ENCODE results near the gene TMEM207. TPM values are rescaled to one million over a fixed set of nuclear protein-coding genes. Genes with fewer than 3 reads are reported as not detected.

The TMEM207 gene
- polyA plus RNA-seq, 3 donors: not detected

- 100% methylated on average over 2 of the region's 4 CpGs for WGBS (ENCODE audit: insufficient coverage)
- Mint-ChIP-seq H3K4me3 (no peak overlapping the region), H3K4me1 (no peaks in the 10 kb centered on the region)
Measured at GRCh38 chr3:190397889-190398288, 51.8 kb downstream of the TMEM207 start.

GRCh38 chr3:190396001-190396400, 53.7 kb downstream of the TMEM207 start:
- H3K27ac ChIP-seq (ENCODE audit: low read depth in 1 of 2, low read length in 2 of 2): no peak overlapping the region
- Mint-ChIP-seq H3K36me3 (no peaks in the 10 kb centered on the region), H3K27ac (no peak overlapping the region), H3K4me1 (no peaks in the 10 kb centered on the region), H3K4me3 (no peak overlapping the region), H3K27me3 (ENCODE audit: low read depth in 3 of 3) (no peaks in the 10 kb centered on the region), H3K9me3 (peaks cover 0 to 2% (median 0%) of the 10 kb centered on the region in 7 donors)
- TF ChIP-seq CTCF (IDR thresholded peaks at IDR 0.05): no peak
- no peaks in the 10 kb centered on the region for H3K79me2 ChIP-seq (ENCODE audit: insufficient read depth, low read length)
- no peaks in the 10 kb centered on the region for H3K9me3 ChIP-seq (replicated peaks in 1 of 2; ENCODE audit: control insufficient read depth in 1 of 2, insufficient read depth in 1 of 2, low read length in 2 of 2)
- no peak overlapping the region for H3K4me2 ChIP-seq (replicated peaks; ENCODE audit: extremely low read depth, low read length, poor library complexity, severe bottlenecking)
- DNase-seq: no peak
- H3K36me3 ChIP-seq (replicated peaks in 1 of 2; ENCODE audit: control insufficient read depth in 1 of 2, insufficient read depth in 2 of 2, low read length in 2 of 2): no peaks in the 10 kb centered on the region
- H3K9ac ChIP-seq (ENCODE audit: insufficient read depth, low read length, poor library complexity, severe bottlenecking): no peak overlapping the region
- peaks cover 0 to 2% of the 10 kb centered on the region in 2 donors for H3K27me3 ChIP-seq (ENCODE audit: control insufficient read depth in 2 of 2, insufficient read depth in 2 of 2, low read length in 2 of 2)
- intact Hi-C loops (cut with micrococcal nuclease): no loop called here
- H3K4me1 ChIP-seq (ENCODE audit: control insufficient read depth in 1 of 2, insufficient read depth in 2 of 2, low read length in 2 of 2): no peaks in the 10 kb centered on the region
- H2AFZ ChIP-seq (ENCODE audit: insufficient read depth, low read depth, low read length, poor library complexity, severe bottlenecking): no peak overlapping the region
- H4K20me1 ChIP-seq (ENCODE audit: insufficient read depth, low read length): no peaks in the 10 kb centered on the region
- H3K4me3 ChIP-seq (replicated peaks in 1 of 3; ENCODE audit: low read depth in 2 of 3, low read length in 3 of 3): no peak overlapping the region

More at GRCh38 chr3:190397889-190398288, 51.8 kb downstream of the TMEM207 start:
- no peak for TF ChIP-seq CTCF (IDR thresholded peaks at IDR 0.05)
- Histone ChIP-seq H3K4me1 (ENCODE audit: control insufficient read depth in 1 of 2, insufficient read depth in 2 of 2, low read length in 2 of 2) (no peaks in the 10 kb centered on the region), H3K9ac (ENCODE audit: insufficient read depth, low read length, poor library complexity, severe bottlenecking) (no peak overlapping the region), H3K79me2 (ENCODE audit: insufficient read depth, low read length) (no peaks in the 10 kb centered on the region), H2AFZ (ENCODE audit: insufficient read depth, low read depth, low read length, poor library complexity, severe bottlenecking) (no peak overlapping the region), H4K20me1 (ENCODE audit: insufficient read depth, low read length) (no peaks in the 10 kb centered on the region), H3K27me3 (ENCODE audit: control insufficient read depth in 2 of 2, insufficient read depth in 2 of 2, low read length in 2 of 2) (peaks cover 0 to 2% of the 10 kb centered on the region in 2 donors), H3K4me3 (replicated peaks in 1 of 3; ENCODE audit: low read depth in 2 of 3, low read length in 3 of 3) (no peak overlapping the region), H3K9me3 (replicated peaks in 1 of 2; ENCODE audit: control insufficient read depth in 1 of 2, insufficient read depth in 1 of 2, low read length in 2 of 2) (no peaks in the 10 kb centered on the region), H3K4me2 (replicated peaks; ENCODE audit: extremely low read depth, low read length, poor library complexity, severe bottlenecking) (no peak overlapping the region), H3K27ac (ENCODE audit: low read depth in 1 of 2, low read length in 2 of 2) (no peak overlapping the region), H3K36me3 (replicated peaks in 1 of 2; ENCODE audit: control insufficient read depth in 1 of 2, insufficient read depth in 2 of 2, low read length in 2 of 2) (no peaks in the 10 kb centered on the region)
- no peak for DNase-seq
- peaks cover 0 to 2% (median 0%) of the 10 kb centered on the region in 7 donors for H3K9me3 Mint-ChIP-seq
- H3K36me3 Mint-ChIP-seq: no peaks in the 10 kb centered on the region
- intact Hi-C loops (cut with micrococcal nuclease): no loop called here
- no peak overlapping the region for H3K27ac Mint-ChIP-seq
- no peaks in the 10 kb centered on the region for H3K27me3 Mint-ChIP-seq (ENCODE audit: low read depth in 3 of 3)
